ENCODE data around the gene WDTC1. TPM values are rescaled to one million over a fixed set of nuclear protein-coding genes. Genes with fewer than 3 reads are reported as not detected.
A peak's percentile ranks its signal among the peaks of the same experiment; 100 is the strongest.

Gene WDTC1
- polyA plus RNA-seq, 2 of the 4 experiments (the other 2 are of a cell fraction): 3.8 to 6.9 TPM

GRCh38 chr1:27235827-27236226, 1.4 kb downstream of the WDTC1 start (continued):
- TF ChIP-seq, protein P1, sequence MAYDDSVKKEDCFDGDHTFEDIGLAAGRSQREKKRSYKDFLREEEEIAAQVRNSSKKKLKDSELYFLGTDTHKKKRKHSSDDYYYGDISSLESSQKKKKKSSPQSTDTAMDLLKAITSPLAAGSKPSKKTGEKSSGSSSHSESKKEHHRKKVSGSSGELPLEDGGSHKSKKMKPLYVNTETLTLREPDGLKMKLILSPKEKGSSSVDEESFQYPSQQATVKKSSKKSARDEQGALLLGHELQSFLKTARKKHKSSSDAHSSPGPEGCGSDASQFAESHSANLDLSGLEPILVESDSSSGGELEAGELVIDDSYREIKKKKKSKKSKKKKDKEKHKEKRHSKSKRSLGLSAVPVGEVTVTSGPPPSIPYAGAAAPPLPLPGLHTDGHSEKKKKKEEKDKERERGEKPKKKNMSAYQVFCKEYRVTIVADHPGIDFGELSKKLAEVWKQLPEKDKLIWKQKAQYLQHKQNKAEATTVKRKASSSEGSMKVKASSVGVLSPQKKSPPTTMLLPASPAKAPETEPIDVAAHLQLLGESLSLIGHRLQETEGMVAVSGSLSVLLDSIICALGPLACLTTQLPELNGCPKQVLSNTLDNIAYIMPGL (CRISPR knock-in tag; IDR thresholded peaks at IDR 0.05; ENCODE audit: borderline replicate concordance): no peak
- TF ChIP-seq POLR2A (IDR thresholded peaks at IDR 0.05; ENCODE audit: low read length) (no peak), ELK1 (IDR thresholded peaks at IDR 0.05; ENCODE audit: low read depth, low read length) (no peak), ZSCAN20 (CRISPR knock-in tag; IDR thresholded peaks at IDR 0.05) (no peak), HEYL (CRISPR knock-in tag; IDR thresholded peaks at IDR 0.05) (no peak), RCOR1 (IDR thresholded peaks at IDR 0.05; ENCODE audit: low read depth, low read length) (no peak), RAD21 (conservative IDR thresholded peaks at IDR 0.05 in 1 of 2, IDR thresholded peaks at IDR 0.05 in 1 of 2) (no peak), HOXB13 (CRISPR knock-in tag; IDR thresholded peaks at IDR 0.05; ENCODE audit: low read depth) (no peak), CEBPB (IDR thresholded peaks at IDR 0.05) (no peak)

- Histone ChIP-seq H3K4me3 (no peak overlapping the region), H3K4me2 (no peak overlapping the region), H3K4me1 (peaks cover 8% of the 10 kb centered on the region; the same call in 2 of the 3 replicates), H3K27ac (no peak overlapping the region), H3K9me3 (no peaks in the 10 kb centered on the region)
- ATAC-seq (no peak), DNase-seq (ENCODE audit: low read depth in 1 of 2, low spot score in 1 of 2) (no peak), FAIRE-seq (no peak)
- peak; percentile 63 for TF ChIP-seq MAFK (IDR thresholded peaks at IDR 0.05; ENCODE audit: partially characterized antibody)
- TF ChIP-seq CEBPB (IDR thresholded peaks at IDR 0.05): no peak
- WGBS (ENCODE audit: missing lambda C conversion rate): 92% methylated on average over 4 of the region's 4 CpGs
- ChIA-PET CTCF (interaction anchor here (0.5 to 1.7 kb wide), 3 partner anchors 47 to 593 kb away, joined by 3 to 5 read pairs (median 4); no protein-coding TSS in a partner anchor), POLR2A (no interaction called here)
Measured at GRCh38 chr1:27237112-27237511, 2.7 kb downstream of the WDTC1 start.

- no peak for ATAC-seq
- TF ChIP-seq EP300 (IDR thresholded peaks at IDR 0.05): no peak
- TF ChIP-seq, protein P2, sequence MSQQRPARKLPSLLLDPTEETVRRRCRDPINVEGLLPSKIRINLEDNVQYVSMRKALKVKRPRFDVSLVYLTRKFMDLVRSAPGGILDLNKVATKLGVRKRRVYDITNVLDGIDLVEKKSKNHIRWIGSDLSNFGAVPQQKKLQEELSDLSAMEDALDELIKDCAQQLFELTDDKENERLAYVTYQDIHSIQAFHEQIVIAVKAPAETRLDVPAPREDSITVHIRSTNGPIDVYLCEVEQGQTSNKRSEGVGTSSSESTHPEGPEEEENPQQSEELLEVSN (IDR thresholded peaks at IDR 0.05; ENCODE audit: borderline replicate concordance, low read depth): no peak
- no peak for TF ChIP-seq KDM5A (IDR thresholded peaks at IDR 0.05)
- TF ChIP-seq ESRRA (IDR thresholded peaks at IDR 0.05; ENCODE audit: borderline replicate concordance, low read length): no peak
- TF ChIP-seq NFE2L2 (conservative IDR thresholded peaks at IDR 0.05; ENCODE audit: low read length): no peak
- no peak for TF ChIP-seq ZC3H11A (IDR thresholded peaks at IDR 0.05)
- TF ChIP-seq CBX8 (IDR thresholded peaks at IDR 0.05): no peak
- no peak for TF ChIP-seq RCOR1 (IDR thresholded peaks at IDR 0.05; ENCODE audit: low read depth, low read length)
- no peak for TF ChIP-seq SREBF2 (IDR thresholded peaks at IDR 0.05)
- TF ChIP-seq MAZ (IDR thresholded peaks at IDR 0.05; ENCODE audit: borderline replicate concordance, low read depth, low read length): no peak
- TF ChIP-seq ELK1 (IDR thresholded peaks at IDR 0.05; ENCODE audit: low read depth, low read length): no peak
- TF ChIP-seq REST (IDR thresholded peaks at IDR 0.05): no peak
- TF ChIP-seq HOXA7 (CRISPR knock-in tag; IDR thresholded peaks at IDR 0.05): no peak
- TF ChIP-seq HEYL (CRISPR knock-in tag; IDR thresholded peaks at IDR 0.05): no peak
- POLR2A ChIA-PET: no interaction called here
Measured at GRCh38 chr1:27238032-27238431, 3.6 kb downstream of the WDTC1 start.

More at GRCh38 chr1:27238032-27238431, 3.6 kb downstream of the WDTC1 start:
- CTCF ChIA-PET: interaction anchor here (1.3 to 1.7 kb wide), 2 partner anchors 22 to 46 kb away, joined by 3 to 4 read pairs; no protein-coding TSS in a partner anchor
- FAIRE-seq (no peak), DNase-seq (ENCODE audit: low read depth in 1 of 2, low spot score in 1 of 2) (no peak)
- peaks cover 8% of the 10 kb centered on the region; the same call in 2 of the 3 replicates for H3K4me1 ChIP-seq
- H3K4me2 ChIP-seq: no peak overlapping the region
- H3K4me3 ChIP-seq: no peak overlapping the region
- H3K27ac ChIP-seq: no peak overlapping the region
- no peaks in the 10 kb centered on the region for H3K9me3 ChIP-seq

Data from A549 (cell line).